D341Med (cell line): ENCODE data around the gene CKAP2.
A peak's percentile ranks its signal among the peaks of the same experiment; 100 is the strongest.
"Not testable (repeated sequence)": the region's sequence is repeated elsewhere in the genome, so short reads cannot be mapped to it uniquely, and the experiment has no call there.

Source experiments
- DNase-seq: peaks from one replicate; pipeline ENCODE4 v3.0.0; 2012; ENCODE audit warnings: low spot score

Gene CKAP2

GRCh38 chr13:52454820-52455676, at the start of gene CKAP2:
TSS of gene CKAP2 (plus strand) at chr13:52455478. CDS start at chr13:52455557, 79 bp downstream.
- peak; percentile 92 for DNase-seq

GRCh38 chr13:52405767-52406494, 49.3 kb upstream of the CKAP2 start, which contains the start of gene THSD1:
TSS of gene THSD1 (minus strand) at chr13:52406172. CDS start at chr13:52402600, 3,572 bp downstream.
- peak; percentile 85 for DNase-seq

GRCh38 chr13:52406629-52407028, 48.6 kb upstream of the CKAP2 start:
- DNase-seq: no peak

GRCh38 chr13:52407436-52407835, 47.8 kb upstream of the CKAP2 start:
- DNase-seq: not testable (repeated sequence)

GRCh38 chr13:52408071-52408658, 47.1 kb upstream of the CKAP2 start:
- not testable (repeated sequence) for DNase-seq

GRCh38 chr13:52411629-52412028, 43.6 kb upstream of the CKAP2 start:
- no peak for DNase-seq

GRCh38 chr13:52412128-52412527, 43.1 kb upstream of the CKAP2 start:
- no peak for DNase-seq

GRCh38 chr13:52414051-52414450, 41.2 kb upstream of the CKAP2 start:
- no peak for DNase-seq

- no peak for DNase-seq
These were observed 40.3 kb upstream of the CKAP2 start for GRCh38 chr13:52414963-52415362.

GRCh38 chr13:52419080-52419479, 36.2 kb upstream of the CKAP2 start:
- DNase-seq: no peak

GRCh38 chr13:52421216-52421615, 34.1 kb upstream of the CKAP2 start:
- no peak for DNase-seq

GRCh38 chr13:52428295-52428694, 27.0 kb upstream of the CKAP2 start:
- peak; percentile 58 for DNase-seq

- DNase-seq: no peak
These were observed 22.8 kb upstream of the CKAP2 start for GRCh38 chr13:52432456-52432855.

- DNase-seq: no peak
These were observed 9.0 kb upstream of the CKAP2 start for GRCh38 chr13:52446265-52446664.

GRCh38 chr13:52447354-52447753, 7.9 kb upstream of the CKAP2 start:
- DNase-seq: no peak

- DNase-seq: peak; percentile 48
These were observed 7.3 kb upstream of the CKAP2 start for GRCh38 chr13:52447815-52448552.

- DNase-seq: no peak
These were observed 5.8 kb upstream of the CKAP2 start for GRCh38 chr13:52449331-52450011.

- DNase-seq: peak; percentile 93
These were observed 5.1 kb upstream of the CKAP2 start, which contains the start of gene VPS36 for GRCh38 chr13:52450012-52450792. TSS of gene VPS36 (minus strand) at chr13:52450634. CDS start at chr13:52450594, 40 bp downstream.

GRCh38 chr13:52450793-52451116, 4.5 kb upstream of the CKAP2 start:
- DNase-seq: no peak

- DNase-seq: no peak
These were observed 4.0 kb upstream of the CKAP2 start for GRCh38 chr13:52451135-52451804.
